SU-DHL-6 (cell line): ENCODE results near the gene MT1E.

Experiments used
- H2AFZ ChIP-seq: fragments of 200-600 bp; sonication (generic); 2 replicates; pipeline ENCODE4 v1.6.1; 2014; ENCODE audit warnings: low read depth, mild to moderate bottlenecking, moderate library complexity, mixed read lengths, antibody characterized with exemption, low read length; ENCODE audit not compliant: severe bottlenecking
- H3F3A ChIP-seq: fragments of 200-600 bp; shearing (Covaris generic); 2 replicates; pipeline ENCODE4 v1.6.0; 2016; ENCODE audit warnings: antibody characterized with exemption, mild to moderate bottlenecking; ENCODE audit not compliant: insufficient read depth
- H3K27ac ChIP-seq: fragments of 200-600 bp; sonication (generic); 2 replicates; pipeline ENCODE4 v1.5.1; 2016; ENCODE audit warnings: low read depth, mild to moderate bottlenecking, low read length, moderate library complexity, mixed read lengths
- H3K27me3 ChIP-seq: fragments of 200-600 bp; sonication (generic), shearing (Covaris generic); 2 replicates; pipeline ENCODE4 v1.6.0; 2014; ENCODE audit warnings: mild to moderate bottlenecking, low read length
- H3K36me3 ChIP-seq: fragments of 200-600 bp; sonication (generic); 2 replicates; pipeline ENCODE4 v1.6.1; 2014; ENCODE audit warnings: mild to moderate bottlenecking, low read length, mixed read lengths
- H3K4me2 ChIP-seq: fragments of 300-600, 200-600 bp; shearing (Covaris generic), sonication (generic); 2 replicates; pipeline ENCODE4 v1.6.0; 2014; ENCODE audit warnings: low read length, low read depth, mild to moderate bottlenecking; ENCODE audit not compliant: poor library complexity, severe bottlenecking
- H3K4me3 ChIP-seq: fragments of 200-600 bp; sonication (generic); 2 replicates; pipeline ENCODE4 v1.5.1; 2014; ENCODE audit warnings: antibody characterized with exemption, low read length, mild to moderate bottlenecking, mixed read lengths; ENCODE audit not compliant: insufficient read depth, poor library complexity, severe bottlenecking
- H3K79me2 ChIP-seq: fragments of 200-600 bp; sonication (generic); 2 replicates; pipeline ENCODE4 v1.6.1; 2014; ENCODE audit warnings: mild to moderate bottlenecking, low read length, moderate library complexity; ENCODE audit not compliant: insufficient read depth
- H3K9ac ChIP-seq: fragments of 200-600 bp; sonication (generic); 2 replicates; pipeline ENCODE4 v1.7.0; 2014; ENCODE audit warnings: mild to moderate bottlenecking, low read length
- H3K9me2 ChIP-seq: fragments of 200-600 bp; sonication (generic); replicated peaks from 2 replicates; pipeline ENCODE4 v1.6.1; 2014; ENCODE audit warnings: low read length; ENCODE audit not compliant: insufficient read depth
- H3K9me3 ChIP-seq: fragments of 200-600 bp; sonication (generic); 2 replicates; pipeline ENCODE4 v1.6.1; 2014; ENCODE audit warnings: low read length, mixed read lengths; ENCODE audit not compliant: insufficient read depth
- H4K20me1 ChIP-seq: fragments of 200-600 bp; sonication (generic); 2 replicates; pipeline ENCODE4 v1.6.1; 2014; ENCODE audit warnings: low read depth, mild to moderate bottlenecking, antibody characterized with exemption, low read length, moderate library complexity, mixed read lengths
- EZH2phosphoT487 ChIP-seq: fragments of 200-600 bp; sonication (generic), shearing (Covaris generic); conservative IDR thresholded peaks from 2 replicates; pipeline ENCODE4 v1.6.1; 2018; ENCODE audit warnings: mild to moderate bottlenecking, antibody characterized with exemption, low read length, moderate library complexity, mixed read lengths
- TF ChIP-seq, protein P1 (sequence below): fragments of 200-600 bp; sonication (generic); IDR thresholded peaks from one replicate; pipeline ENCODE4 v1.5.1; 2017; ENCODE audit warnings: antibody characterized with exemption, mild to moderate bottlenecking, low read length, moderate library complexity; ENCODE audit not compliant: insufficient read depth, poor library complexity, severe bottlenecking

The MT1E gene

DNA sequence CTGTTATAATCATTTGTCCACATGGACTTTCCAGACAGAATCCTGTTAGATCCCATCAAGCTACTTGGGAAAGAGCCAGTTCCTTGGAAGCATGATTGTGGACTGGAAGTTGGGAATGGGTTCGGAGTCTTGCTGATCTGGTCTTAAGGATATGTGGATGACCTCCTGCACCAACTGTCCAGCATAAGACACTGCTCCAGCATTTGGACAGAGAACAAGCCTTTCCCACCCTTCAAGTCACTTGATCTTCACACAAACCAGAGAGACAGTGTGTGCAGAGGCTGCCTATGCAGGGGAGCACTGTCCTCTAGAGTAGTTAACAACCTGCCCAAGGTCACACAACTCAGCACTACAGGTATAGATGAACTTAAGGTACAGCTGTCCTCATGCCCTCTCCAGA lies 20.3 kb downstream of the MT1E start:
- no peak overlapping the region for H3K9ac ChIP-seq
- no peak for TF ChIP-seq EZH2phosphoT487
- TF ChIP-seq, protein P1, sequence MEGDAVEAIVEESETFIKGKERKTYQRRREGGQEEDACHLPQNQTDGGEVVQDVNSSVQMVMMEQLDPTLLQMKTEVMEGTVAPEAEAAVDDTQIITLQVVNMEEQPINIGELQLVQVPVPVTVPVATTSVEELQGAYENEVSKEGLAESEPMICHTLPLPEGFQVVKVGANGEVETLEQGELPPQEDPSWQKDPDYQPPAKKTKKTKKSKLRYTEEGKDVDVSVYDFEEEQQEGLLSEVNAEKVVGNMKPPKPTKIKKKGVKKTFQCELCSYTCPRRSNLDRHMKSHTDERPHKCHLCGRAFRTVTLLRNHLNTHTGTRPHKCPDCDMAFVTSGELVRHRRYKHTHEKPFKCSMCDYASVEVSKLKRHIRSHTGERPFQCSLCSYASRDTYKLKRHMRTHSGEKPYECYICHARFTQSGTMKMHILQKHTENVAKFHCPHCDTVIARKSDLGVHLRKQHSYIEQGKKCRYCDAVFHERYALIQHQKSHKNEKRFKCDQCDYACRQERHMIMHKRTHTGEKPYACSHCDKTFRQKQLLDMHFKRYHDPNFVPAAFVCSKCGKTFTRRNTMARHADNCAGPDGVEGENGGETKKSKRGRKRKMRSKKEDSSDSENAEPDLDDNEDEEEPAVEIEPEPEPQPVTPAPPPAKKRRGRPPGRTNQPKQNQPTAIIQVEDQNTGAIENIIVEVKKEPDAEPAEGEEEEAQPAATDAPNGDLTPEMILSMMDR, result no peak
- no peak overlapping the region for H2AFZ ChIP-seq
- no peaks in the 10 kb centered on the region for H3K79me2 ChIP-seq
- H3K36me3 ChIP-seq, result no peaks in the 10 kb centered on the region
- no peak overlapping the region for H3K4me2 ChIP-seq
- no peak overlapping the region for H3K4me3 ChIP-seq
- H3F3A ChIP-seq, result no peaks in the 10 kb centered on the region
- H3K27me3 ChIP-seq, result no peaks in the 10 kb centered on the region
- no peak overlapping the region for H3K27ac ChIP-seq
- no peaks in the 10 kb centered on the region for H3K9me3 ChIP-seq
- no peaks in the 10 kb centered on the region for H3K9me2 ChIP-seq
- H4K20me1 ChIP-seq, result no peaks in the 10 kb centered on the region

DNA sequence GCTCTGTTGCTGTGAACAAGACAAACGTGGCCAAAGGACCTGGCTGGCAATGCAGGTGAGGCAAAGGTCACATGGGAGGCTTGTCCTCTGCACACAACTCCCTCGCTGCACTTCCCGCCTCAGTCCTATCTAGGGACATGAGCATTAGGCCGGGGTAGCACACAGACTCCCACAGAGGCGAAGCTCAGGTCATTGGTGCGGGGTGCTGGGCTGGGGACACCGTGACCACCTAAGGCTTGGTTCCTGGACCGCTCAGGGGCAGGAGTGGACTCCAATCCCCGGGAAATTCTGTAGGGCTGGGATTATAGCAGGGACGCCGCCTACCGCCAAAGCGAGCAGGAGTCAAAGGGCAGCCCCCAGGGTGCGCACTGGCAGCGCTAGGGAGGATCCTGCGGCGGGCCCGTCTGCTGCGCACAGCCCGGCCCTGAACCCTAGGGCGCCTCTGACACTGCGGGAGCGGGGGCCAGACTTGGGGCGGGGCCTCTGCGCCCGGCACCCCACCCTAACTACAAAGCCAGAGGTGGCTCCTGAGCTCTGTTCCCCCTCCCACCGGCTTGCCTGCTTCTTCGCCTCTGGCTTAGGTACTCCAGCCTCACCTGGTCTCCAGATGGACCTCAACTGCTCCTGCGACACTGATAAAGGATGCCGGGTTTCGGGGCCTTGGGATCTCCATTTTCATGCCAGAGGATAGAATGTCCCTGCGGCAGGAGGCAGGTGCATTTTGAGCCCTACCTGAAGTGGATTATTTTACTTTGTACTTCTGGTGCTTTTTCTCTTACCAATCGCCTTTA lies 22.3 kb downstream of the MT1E start:
- H3K36me3 ChIP-seq, result no peaks in the 10 kb centered on the region
- H3F3A ChIP-seq, result no peaks in the 10 kb centered on the region
- no peaks in the 10 kb centered on the region for H3K9me2 ChIP-seq
- H3K4me2 ChIP-seq, result no peak overlapping the region
- H3K79me2 ChIP-seq, result no peaks in the 10 kb centered on the region
- H3K9me3 ChIP-seq, result no peaks in the 10 kb centered on the region
- no peak overlapping the region for H3K27ac ChIP-seq
- no peak for TF ChIP-seq EZH2phosphoT487
- TF ChIP-seq, protein P1, result no peak
- H2AFZ ChIP-seq, result no peak overlapping the region
- no peak overlapping the region for H3K9ac ChIP-seq
- H3K27me3 ChIP-seq, result no peaks in the 10 kb centered on the region
- no peaks in the 10 kb centered on the region for H4K20me1 ChIP-seq
- no peak overlapping the region for H3K4me3 ChIP-seq

DNA sequence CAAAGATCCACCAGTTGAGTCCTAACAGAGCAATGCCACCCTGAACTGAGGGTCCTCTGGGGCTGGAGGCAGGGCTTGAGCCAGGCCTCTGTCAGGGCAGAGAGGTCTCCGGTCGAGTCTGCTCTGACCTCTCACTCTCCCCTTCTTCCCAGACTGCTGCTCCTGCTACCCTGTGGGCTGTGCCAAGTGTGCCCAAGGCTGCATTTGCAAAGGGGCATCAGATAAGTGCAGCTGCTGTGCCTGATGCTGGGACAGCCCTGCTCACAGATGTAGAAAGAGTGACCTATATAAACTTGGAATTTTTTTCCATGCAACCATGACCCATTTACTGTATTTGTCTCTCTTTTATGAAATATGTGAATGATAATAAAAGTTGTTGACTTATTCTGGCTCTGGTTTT lies 23.7 kb downstream of the MT1E start:
- Histone ChIP-seq H3K9ac (no peak overlapping the region), H3F3A (no peaks in the 10 kb centered on the region), H3K9me3 (no peaks in the 10 kb centered on the region), H3K27me3 (no peaks in the 10 kb centered on the region), H2AFZ (no peak overlapping the region), H3K27ac (no peak overlapping the region), H3K36me3 (no peaks in the 10 kb centered on the region), H3K79me2 (no peaks in the 10 kb centered on the region), H3K4me2 (no peak overlapping the region), H3K4me3 (no peak overlapping the region), H4K20me1 (no peaks in the 10 kb centered on the region), H3K9me2 (no peaks in the 10 kb centered on the region)
- TF ChIP-seq, protein P1, result no peak
- TF ChIP-seq EZH2phosphoT487, result no peak
